HG03457 (cell line): Measurements from ENCODE around the gene TGFBI.

Experiments used
- ATAC-seq: cut with Tn5 transposase; IDR thresholded peaks from one replicate; pipeline ENCODE4 v1.9.1; 2021; ENCODE audit warnings: moderate number of reproducible peaks; ENCODE audit not compliant: unreplicated experiment

Gene TGFBI

DNA sequence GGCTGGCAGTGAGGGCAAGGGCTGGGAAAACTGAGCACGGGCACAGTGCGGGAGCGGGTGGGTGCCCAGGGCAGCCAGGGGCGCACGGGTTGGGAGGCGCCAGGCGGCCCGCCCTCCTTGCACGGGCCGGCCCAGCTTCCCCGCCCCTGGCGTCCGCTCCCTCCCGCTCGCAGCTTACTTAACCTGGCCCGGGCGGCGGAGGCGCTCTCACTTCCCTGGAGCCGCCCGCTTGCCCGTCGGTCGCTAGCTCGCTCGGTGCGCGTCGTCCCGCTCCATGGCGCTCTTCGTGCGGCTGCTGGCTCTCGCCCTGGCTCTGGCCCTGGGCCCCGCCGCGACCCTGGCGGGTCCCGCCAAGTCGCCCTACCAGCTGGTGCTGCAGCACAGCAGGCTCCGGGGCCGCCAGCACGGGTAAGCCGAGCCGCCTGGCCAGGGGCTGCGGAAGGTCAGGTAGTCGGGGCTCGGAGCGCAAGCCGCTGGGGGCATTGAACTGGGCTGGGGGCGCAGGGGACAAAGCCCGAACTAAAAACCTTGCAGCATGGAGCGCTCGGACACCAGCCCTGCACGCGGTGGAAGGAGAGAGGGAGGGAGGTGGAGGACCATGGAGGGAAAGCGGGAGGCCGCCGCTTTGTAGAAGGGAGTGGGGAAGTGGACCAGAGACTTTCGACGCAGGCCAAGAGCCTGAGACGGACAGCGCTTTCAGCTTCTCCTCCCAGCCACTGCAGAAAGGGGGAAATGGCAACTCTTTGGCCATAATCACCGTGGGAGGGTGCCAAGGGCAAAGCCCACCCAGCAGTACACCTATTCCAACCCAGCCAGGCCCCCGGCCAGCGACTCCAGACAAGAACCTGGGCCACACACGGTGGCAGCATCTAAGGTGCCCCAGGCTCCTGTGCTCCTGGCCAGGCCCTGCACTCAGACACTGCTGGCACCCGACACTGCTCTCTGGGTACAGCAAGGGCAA is at the start of gene TGFBI:
Gene TGFBI (plus strand): TSS at position 207 of the 961 bp plus-strand sequence. CDS start 68 bp downstream, at position 275.
- no peak for ATAC-seq

DNA sequence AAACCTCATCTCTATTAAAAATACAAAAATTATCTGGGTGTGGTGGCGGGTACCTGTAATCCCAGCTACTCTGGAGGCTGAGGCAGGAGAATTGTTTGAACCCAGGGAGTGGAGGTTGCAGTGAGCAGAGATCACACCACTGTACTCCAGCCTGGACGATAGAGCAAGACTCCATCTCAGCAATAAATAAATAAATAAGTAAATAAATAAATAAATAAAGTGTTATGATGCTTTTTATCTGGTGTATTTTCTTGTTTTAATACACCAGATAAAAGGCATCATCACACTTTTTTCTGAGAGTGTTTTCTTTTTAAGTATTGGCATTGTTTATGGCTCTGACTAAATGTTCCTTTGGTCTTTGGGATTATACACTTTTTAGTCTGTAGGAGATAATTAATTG is 49.8 kb upstream of the TGFBI start:
- no peak for ATAC-seq

DNA sequence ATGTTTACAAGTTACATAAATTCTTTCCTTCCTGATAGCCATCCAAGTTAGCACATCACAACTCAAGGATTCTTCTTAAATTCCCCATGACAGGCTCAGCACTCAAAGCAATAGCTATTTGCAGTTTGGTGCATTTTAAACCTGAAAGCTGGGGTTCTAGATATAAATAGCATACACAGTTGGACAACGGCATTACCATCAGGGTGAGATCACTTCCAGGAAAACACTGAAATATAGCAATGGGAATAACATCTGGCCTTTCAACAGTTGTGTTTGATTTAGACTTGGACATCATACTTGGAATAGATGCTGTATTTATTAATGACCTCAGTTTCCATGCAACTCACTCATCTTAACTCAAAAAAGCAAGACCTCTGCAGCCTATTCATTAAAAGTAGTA is 49.3 kb upstream of the TGFBI start:
- ATAC-seq, result no peak

DNA sequence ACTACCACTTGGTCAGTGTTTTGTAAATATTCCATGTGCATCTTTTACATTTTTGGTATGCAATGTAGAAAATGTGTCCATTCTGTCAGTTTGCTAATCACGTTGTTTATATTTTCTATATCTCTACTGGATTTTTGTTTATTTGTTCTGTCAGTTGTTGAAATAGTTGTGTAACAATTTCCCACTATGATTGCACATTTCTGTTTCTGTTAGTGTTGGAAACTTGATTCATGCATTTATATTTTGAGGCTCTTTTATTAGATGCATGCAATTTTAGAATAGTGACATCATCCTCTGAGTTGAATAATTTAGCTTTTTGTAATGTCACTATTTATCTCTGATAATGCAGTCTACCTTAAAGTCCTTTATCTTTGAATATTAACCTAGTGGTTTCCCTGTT is 48.2 kb upstream of the TGFBI start:
- ATAC-seq, result no peak

DNA sequence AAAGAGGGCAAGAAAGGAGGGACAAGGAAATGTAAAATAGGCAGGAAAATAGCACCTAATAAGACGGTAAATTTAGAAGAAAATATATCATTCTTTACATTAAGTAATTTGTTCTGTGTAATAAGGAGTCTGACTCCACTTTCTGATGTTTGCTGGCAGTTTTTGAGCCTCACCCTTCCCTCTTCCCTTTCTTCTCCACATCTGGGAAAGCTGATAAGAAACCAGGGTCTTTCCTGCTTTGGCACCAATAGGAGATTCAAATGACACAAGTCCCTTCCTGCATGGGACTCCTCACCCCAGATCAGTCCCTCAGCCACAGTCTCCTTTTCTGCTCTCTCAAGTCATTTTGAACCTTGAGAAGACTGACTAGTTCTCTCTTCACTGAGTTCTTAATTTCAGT is 42.8 kb upstream of the TGFBI start:
- no peak for ATAC-seq

DNA sequence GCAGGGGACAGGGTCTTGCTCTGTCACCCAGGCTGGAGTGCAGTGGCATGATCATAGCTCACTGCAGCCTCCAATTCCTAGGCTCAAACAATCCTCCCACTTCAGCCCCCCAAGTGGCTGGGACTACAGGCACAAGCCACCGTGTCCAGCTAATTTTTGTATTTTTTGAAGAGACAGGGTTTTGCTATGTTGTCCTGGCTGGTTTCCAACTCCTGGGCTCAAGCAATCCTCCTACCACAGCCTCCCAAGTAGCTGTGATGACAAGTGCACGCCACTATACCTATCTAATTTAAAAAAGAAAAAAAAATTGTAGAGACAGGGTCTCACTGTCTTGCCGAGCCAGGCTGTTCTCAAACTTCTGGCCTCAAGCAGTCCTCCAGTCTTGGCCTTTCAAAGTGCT is 42.4 kb upstream of the TGFBI start:
- ATAC-seq, result no peak

DNA sequence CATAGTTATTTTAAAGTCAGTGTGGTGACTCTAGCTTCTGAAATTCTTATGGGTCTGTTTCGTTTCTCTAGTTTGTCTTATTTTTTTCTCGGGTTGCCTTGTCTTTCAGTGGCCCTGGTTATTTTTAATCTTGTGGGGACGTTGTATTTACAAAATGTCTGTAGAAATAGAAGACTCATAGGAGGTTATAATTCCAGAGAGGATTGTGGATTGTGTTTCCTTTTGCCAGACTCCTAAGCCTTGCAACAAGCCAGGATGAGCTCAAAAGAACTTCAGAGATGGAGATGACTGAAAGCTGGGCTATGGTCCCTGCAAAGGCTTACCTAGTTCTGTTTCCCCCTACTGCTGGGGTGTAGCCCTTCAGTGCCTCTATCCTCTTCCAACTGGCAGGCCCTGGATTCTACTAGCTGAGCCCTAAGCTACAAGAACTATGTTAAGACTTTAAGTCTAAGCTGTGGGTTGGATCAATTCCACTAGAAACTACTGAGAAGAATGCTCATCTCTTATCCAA is 41.8 kb upstream of the TGFBI start:
- ATAC-seq, result no peak

DNA sequence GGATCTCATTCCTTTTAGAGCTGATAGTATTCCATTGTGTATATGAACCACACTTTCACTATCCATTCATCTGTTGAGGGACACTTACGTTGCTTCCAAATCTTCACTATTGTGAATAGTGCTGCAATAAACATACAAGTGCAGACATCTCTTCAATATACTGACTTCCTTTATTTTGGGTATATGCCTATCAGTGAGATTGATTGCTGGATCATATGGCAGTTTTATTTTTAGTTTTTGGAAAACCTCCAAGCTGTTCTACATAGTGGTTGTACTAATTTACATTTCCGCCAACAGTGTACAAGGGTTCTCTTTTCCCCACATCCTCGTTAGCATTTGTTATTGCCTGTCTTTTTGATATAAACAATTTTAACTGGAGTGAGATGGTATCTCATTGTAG is 40.2 kb upstream of the TGFBI start:
- ATAC-seq, result no peak

DNA sequence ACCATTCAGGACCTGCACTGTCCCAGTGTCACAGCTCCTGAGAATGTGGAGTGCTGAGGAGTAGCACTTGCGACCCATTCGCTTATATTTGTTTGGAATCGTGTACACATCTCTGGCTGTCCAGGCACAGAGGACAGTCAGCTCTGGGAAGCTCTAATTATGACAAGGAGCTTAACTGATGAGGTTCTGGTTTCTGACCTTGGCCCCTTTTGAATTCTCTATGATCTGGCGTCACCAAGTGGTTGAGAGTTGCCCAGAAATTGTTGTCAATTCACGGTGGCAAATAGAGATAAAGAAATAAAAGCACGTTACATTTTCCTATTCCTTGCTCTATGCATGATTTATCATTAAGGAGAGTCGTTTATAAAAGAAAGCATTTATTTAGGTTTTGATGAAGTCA is 39.1 kb upstream of the TGFBI start:
- ATAC-seq, result no peak

DNA sequence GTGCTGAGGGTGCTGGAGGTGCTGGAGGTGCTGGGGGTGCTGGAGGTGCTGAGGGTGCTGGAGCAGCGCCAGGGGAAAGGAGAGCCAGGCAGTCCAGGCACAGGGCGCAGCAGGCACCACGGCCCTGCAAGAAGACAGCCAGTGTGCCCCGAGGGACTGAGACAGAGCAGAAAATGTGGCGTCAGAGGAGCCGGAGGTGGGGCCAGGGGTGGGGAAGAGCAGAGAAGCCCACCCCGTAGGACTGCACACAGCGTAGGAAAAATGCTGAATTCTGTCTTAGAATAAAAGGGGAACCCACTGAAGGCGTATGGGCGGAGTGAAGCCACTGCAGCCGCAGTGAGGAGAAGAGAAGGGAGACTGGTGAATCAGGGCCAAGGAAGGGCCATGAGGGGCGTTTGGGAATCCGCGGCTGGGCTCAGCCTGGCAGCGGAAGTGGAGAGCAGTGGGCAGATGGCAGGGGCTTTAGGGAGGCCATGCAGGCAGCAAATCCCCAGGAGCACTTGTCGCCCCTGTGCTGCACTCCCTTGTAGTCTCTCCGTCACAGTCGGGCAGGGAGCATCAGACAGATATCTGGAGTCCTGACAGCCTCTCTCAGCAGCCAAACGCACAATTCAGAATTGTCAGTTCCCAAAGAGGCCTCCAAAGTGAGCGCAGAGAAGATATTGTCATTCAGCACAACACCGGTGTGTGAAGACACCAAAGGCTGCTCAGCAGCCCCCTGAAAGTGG is 38.1 kb upstream of the TGFBI start:
- no peak for ATAC-seq

DNA sequence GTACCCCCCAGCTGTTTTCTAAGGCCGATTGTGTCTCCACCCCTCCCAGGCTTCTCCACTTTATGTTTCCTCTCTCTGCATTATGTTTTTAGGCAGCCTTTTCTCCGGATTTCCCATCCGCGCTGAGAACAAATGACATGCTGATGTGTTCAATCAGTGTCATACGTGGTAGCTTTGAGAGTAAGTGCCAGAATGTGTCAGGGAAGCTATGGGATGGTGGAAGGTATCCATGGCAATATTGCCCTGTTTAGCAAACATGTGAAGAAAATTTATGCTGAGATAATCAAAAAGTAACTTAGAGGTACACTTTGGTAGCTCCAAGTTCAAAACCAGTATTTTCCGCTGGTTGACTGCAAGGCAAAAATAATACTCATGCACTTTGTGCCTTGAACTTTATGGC is 37.4 kb upstream of the TGFBI start:
- no peak for ATAC-seq

DNA sequence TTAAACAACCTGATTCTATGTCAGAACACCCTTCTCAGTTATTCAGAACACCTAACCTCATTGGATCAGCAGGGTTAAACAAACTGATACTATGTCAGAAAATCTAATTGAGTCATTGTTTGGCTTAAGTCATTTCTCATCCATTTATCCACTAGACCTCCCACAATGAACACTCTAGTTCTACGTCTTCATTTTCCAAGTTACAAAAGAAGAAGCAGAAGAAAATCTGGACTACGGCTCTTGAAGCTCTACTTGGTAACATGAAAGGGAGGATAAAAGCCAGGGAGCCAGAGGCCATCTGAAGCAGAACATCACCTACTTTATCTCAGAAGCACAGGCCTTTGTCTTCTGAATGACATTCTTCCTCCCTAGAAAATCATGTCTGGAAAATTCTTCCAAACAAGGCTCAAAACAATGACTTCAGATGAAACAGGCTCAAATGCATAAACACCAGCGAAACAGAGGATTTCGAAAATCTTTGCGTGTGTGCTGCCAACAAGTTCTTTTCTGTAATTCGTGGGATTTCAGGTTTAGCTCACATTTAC is 35.4 kb upstream of the TGFBI start:
- no peak for ATAC-seq

DNA sequence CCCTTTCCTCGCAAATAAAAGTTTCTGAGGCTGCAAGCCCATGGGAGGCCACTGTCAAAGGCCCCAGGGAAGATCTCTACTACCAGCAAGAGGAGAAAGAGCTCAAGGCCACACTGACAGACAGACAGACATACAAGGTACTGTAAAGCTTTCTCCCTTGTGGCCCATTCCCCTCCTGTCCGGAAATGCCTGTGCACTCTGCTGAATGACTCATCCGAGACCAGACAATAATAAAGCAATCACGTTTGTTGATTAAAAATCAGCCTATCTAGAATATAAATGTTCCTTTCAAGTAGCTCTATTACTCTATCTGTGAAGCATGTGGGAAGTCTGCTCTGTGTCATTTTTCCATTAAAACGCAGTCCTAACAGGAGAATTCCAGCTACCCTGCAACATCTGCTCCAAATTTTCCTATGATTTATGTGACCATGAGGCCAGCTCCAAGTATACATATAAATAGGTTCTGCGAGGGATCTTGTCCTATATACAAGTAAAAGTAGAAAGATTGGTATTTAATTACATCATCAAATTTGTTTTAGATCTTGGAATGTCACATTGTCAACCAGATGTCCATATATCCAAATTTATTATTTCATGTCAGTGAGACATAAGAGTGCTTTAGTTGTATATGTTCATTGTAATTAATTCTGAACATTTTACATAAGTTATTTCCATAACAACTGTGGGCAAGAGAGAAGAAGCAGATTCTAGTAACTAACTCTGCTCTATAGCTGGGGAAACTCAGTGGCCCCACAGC is 34.7 kb upstream of the TGFBI start:
- ATAC-seq, result no peak

DNA sequence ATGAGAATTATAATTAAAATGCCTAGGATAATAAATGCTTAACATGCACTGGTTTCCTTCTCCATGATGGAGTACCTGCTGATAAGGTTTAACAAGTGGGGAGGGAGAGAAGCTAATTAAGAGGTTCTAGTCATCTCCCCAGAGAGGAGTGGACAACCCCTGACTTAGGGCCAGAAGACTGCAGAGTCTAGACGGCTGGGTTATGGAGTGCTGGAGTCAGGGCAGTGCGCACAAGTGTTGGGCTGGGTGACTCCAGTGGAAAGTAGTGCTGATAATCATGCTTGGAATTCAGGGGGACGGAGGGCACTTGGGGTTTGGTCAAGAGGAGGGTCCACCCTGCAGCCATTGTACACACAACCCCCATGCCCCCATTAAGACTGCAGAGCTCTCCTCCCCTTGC is 32.8 kb upstream of the TGFBI start:
- ATAC-seq, result no peak

DNA sequence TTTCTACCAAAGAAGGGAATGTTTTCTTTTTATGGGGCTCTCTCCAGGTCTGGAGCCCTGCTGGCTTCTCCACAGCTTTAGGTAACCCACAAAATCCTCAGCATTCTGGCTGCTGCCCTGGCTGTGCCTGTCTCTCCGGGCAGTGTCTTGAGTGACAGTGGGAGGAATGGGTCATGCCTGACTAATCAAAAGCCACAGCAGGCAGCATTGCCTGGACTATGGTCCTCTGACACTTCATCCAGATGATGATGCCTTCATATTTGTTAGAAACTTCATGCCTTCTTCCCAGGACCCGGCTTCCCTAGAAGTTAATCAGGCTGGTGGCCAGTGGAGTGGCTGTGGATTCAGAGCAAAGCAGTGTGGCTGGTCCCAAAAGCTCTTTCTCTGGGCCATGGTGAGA is 32.2 kb upstream of the TGFBI start:
- ATAC-seq, result no peak

DNA sequence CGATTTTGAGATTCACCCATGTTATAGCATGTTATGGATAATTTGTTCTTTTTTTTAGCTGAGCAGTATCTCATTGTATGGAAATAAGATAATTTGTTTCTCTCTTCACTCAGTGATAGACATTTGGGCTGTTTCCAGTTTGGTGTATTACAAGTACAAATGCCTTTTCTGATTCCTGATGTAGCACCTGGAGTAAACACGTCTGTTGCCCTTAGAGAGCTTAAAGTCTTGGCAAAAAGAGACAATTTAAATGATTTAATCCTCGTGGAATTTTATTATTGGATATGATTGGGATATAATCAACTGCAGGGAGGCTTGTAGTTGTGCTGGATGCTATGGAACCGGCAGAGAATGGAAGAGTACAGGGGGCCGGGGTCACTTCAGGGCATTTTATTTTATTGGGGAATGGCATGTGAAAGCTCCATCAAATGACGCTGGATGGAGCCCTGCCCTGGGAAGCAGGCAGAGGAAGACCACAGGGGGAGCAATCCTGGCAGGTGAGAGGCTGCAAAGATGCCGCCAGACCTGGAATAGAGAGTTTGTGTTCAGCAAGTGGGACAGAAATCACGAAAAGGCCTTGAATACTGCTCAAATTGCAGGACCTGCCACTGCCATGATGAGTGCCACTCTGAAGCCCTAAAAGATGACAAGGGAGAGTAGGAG is 31.0 kb upstream of the TGFBI start:
- no peak for ATAC-seq

DNA sequence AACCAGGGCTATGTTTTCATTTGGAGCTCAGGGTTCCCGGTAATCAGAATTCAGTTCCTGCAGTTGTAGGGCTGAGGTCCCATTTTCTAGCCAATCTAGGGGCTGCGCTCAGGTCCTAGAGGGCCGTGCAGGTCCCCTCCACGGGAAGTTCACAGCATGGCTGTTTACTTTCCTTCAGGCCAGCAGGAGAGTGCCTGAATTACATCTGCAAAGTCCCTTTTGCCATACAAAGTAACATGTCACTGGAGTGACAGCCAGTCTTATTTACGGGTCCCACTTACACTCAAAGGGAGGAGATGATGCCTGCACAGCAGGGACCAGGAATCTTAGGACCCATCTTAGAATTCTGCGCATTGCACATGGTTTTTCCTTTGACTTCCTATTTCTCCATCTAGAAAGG is 29.9 kb upstream of the TGFBI start:
- no peak for ATAC-seq

DNA sequence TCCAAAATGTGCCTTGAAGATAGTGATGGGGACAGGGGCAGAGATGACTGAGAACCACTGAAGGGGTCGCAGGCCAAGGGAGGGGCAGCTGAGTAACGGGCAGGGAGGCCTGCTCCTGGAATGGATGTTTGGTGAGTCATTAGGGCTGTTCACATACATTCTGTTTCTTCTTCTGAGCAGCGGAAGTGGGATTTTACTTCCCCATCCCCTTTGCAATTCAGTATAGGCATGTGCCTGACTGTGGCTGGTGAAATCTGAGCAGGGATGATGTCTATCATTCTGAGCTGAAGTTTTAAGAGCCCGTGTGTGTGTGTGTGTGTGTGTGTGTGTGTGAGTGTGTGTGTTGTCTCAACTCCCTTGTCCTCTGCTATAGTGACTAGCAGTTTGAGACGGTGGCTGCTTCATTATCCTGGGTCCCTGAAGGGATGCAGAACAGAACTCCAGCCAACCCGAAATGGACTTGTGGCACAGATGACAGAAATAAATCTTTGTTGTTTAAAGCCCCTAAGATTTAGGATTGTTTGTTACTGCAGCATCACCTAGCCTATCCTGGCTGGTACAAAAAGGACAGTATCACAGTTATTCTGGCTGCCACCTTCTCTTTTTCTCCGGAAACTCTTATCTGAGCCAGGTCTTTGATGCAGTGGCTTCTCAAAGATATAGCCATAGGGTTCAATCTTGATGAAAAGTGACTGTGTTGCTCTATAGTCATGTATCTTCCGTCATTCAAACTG is 29.2 kb upstream of the TGFBI start:
- ATAC-seq, result no peak

DNA sequence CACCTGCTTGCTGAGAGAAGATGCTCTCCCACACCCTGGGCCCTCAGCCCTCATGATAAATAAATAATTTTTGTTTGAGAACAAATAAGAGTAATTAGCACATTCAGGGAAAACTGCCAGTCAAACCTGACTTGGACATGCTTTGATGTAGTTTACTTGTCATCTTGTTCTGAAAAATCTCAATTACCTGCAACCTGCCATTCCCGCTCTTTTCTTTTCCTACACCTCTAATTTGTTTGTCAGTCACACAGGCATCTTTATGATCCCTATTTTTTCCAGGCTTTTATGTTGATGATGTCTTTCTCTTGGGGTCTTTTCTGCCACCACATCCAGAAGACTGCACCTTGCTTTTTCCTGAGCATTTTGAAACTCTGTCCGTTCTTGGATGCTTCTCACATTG is 28.6 kb upstream of the TGFBI start:
- no peak for ATAC-seq

DNA sequence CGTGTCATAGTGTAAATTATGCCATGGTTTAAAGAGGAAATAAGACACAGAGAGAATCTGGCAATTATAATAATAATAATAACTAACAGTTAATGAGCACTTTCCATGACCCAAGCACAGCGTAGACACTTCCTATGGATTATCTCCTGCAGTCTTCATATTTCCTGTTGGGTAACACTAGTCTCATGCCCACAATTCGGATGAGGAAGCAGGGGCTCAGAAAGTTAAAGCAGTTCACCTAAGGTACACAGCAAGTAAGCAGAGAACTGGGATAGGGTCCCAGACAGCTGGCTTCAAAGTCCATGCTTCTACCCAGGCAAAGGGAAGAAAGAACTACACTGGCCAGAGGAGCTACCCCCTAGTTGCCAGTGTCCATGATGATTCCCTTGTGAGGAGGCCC is 27.9 kb upstream of the TGFBI start:
- no peak for ATAC-seq
